Stomach (tissue), 9 donors: ENCODE measurements around the gene P2RX6. TPM values are rescaled to one million over a fixed set of nuclear protein-coding genes. Genes with fewer than 3 reads are reported as not detected.

Experiments used
- DNase-seq, 2 donors: peaks; one replicate each; pipeline versions ENCODE4 v3.0.0 to v3.0.0-alpha.2; 2013 to 2019
- H3K27ac ChIP-seq, 5 donors: fragments of 200-600 bp in 4 of 5; sonication (generic) in 4 of 5; one replicate each; pipeline ENCODE4 v1.5.1; 2013 to 2019; ENCODE audit warnings: mild to moderate bottlenecking in 1 of 5, moderate library complexity in 1 of 5
- H3K27me3 ChIP-seq, 3 donors: fragments of 200-600 bp; sonication (generic); one replicate each; pipeline ENCODE4 v1.5.1; 2017 to 2019; ENCODE audit warnings: mixed run types in 1 of 3
- H3K36me3 ChIP-seq, 4 donors: fragments of 200-600 bp; sonication (generic); 1 replicate in 3 of 4; 2 replicates in 1 of 4; pipeline ENCODE4 v1.5.1; 2016 to 2019
- H3K4me1 ChIP-seq, 4 donors: fragments of 200-600 bp; sonication (generic); one replicate each; pipeline ENCODE4 v1.5.1; 2016 to 2019
- H3K4me3 ChIP-seq, 4 donors: fragments of 200-600 bp; sonication (generic) in 3 of 4; one replicate each; pipeline ENCODE4 v1.5.1; 2016 to 2019; ENCODE audit warnings: mild to moderate bottlenecking in 1 of 4
- H3K9me3 ChIP-seq, 4 donors: fragments of 200-600 bp; sonication (generic); one replicate each; pipeline ENCODE4 v1.5.1; 2016 to 2019
- EP300 ChIP-seq: sonication (generic); formaldehyde crosslinking; IDR thresholded peaks from one replicate; pipeline ENCODE4 v1.6.1; 2017; ENCODE audit warnings: antibody characterized with exemption
- POLR2A ChIP-seq, 4 donors: fragments of 450-650 bp; IDR thresholded peaks; one replicate each; pipeline ENCODE4 v1.6.1; 2016; ENCODE audit warnings: antibody characterized with exemption in 4 of 4, control low read depth in 2 of 4, mild to moderate bottlenecking in 1 of 4, moderate library complexity in 1 of 4
- POLR2AphosphoS5 ChIP-seq, 3 donors: sonication (generic); formaldehyde crosslinking; IDR thresholded peaks; one replicate each; pipeline ENCODE4 v1.6.1; 2016; ENCODE audit warnings: antibody characterized with exemption in 3 of 3
- WGBS, 5 donors: extraction: QIAGEN DNeasy Blood & Tissue Kit in 3 of 5; methylation state at CpG; one replicate each; pipeline versions ENCODE4 v1.1.5 to v1.1.7; 2013 to 2018; 5-methylcytosine and 5-hydroxymethylcytosine counted together
- intact Hi-C: fragments of 100-400 bp; cut with DNase I; formaldehyde crosslinking; loops from one replicate; pipeline ENCODE4 v1.15.1; 2023; ENCODE audit warnings: low total_unique reads
- polyA plus RNA-seq, 3 donors: library from polyadenylated mRNA; stranded (reverse); fragments of 200-250 nt; gene quantifications; one replicate each; pipeline ENCODE4 v1.2.3, GENCODE V29; 2013
- total RNA-seq, 5 donors: library from RNA; depleted of rRNA; stranded (reverse); fragments of >200 nt; gene quantifications; one replicate each; pipeline versions ENCODE4 v1.1.0 to v1.2.3, GENCODE V29; 2014 to 2016
- TF ChIP-seq, protein P1 (sequence below), 7 experiments: fragments of 450-650 bp in 4 of 7; fragments of 200-600 bp in 3 of 7; sonication (generic) in 3 of 7; IDR thresholded peaks; one replicate each; pipeline ENCODE4 v1.5.1; 2016 to 2019; ENCODE audit warnings: antibody characterized with exemption in 7 of 7, control low read depth in 2 of 7, mild to moderate bottlenecking in 1 of 7
- donor health status: healthy with polysubstance abuse.
- donor health status: Bipolar disorder and iron deficiency.
- donor health status: healthy.

P2RX6 gene
- total and polyA plus RNA-seq, 8 donors: 0.10 to 0.55 (median 0.31) TPM; not detected in 5

- no peaks in the 10 kb centered on the region for H3K27me3 ChIP-seq
- H3K27ac ChIP-seq: no peak overlapping the region
- 92 to 98% (median 96%) methylated on average over 19 to 29 of the region's 29 CpGs for WGBS, 5 donors
- intact Hi-C loops: no loop called here
- peaks cover 23 to 99% (median 90%) of the 10 kb centered on the region in 4 donors for H3K36me3 ChIP-seq
- TF ChIP-seq POLR2AphosphoS5 (IDR thresholded peaks at IDR 0.05): no peak
- no peak for TF ChIP-seq POLR2A (IDR thresholded peaks at IDR 0.05)
- no peak for TF ChIP-seq EP300
- TF ChIP-seq, protein P1, sequence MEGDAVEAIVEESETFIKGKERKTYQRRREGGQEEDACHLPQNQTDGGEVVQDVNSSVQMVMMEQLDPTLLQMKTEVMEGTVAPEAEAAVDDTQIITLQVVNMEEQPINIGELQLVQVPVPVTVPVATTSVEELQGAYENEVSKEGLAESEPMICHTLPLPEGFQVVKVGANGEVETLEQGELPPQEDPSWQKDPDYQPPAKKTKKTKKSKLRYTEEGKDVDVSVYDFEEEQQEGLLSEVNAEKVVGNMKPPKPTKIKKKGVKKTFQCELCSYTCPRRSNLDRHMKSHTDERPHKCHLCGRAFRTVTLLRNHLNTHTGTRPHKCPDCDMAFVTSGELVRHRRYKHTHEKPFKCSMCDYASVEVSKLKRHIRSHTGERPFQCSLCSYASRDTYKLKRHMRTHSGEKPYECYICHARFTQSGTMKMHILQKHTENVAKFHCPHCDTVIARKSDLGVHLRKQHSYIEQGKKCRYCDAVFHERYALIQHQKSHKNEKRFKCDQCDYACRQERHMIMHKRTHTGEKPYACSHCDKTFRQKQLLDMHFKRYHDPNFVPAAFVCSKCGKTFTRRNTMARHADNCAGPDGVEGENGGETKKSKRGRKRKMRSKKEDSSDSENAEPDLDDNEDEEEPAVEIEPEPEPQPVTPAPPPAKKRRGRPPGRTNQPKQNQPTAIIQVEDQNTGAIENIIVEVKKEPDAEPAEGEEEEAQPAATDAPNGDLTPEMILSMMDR (IDR thresholded peaks at IDR 0.05): no peak
- no peak for DNase-seq
- H3K9me3 ChIP-seq: no peaks in the 10 kb centered on the region
- peaks cover 0 to 4% (median 1%) of the 10 kb centered on the region in 4 donors for H3K4me1 ChIP-seq
- H3K4me3 ChIP-seq: no peak overlapping the region
Observed at GRCh38 chr22:20993304-20994127, 21.4 kb upstream of the P2RX6 start.

GRCh38 chr22:20994128-20994901 is 20.6 kb upstream of the P2RX6 start:
- intact Hi-C loops: no loop called here
- Histone ChIP-seq H3K27me3 (no peaks in the 10 kb centered on the region), H3K4me3 (no peak overlapping the region), H3K4me1 (peaks cover 0 to 12% (median 6%) of the 10 kb centered on the region in 4 donors), H3K27ac (no peak overlapping the region), H3K36me3 (peaks cover 25 to 100% (median 92%) of the 10 kb centered on the region in 4 donors), H3K9me3 (no peaks in the 10 kb centered on the region)
- WGBS, 5 donors: 79 to 92% (median 91%) methylated on average over 16 to 30 of the region's 30 CpGs
- TF ChIP-seq POLR2A (IDR thresholded peaks at IDR 0.05) (no peak), POLR2AphosphoS5 (IDR thresholded peaks at IDR 0.05) (no peak), EP300 (no peak)
- TF ChIP-seq, protein P1 (IDR thresholded peaks at IDR 0.05): no peak
- no peak for DNase-seq

DNA sequence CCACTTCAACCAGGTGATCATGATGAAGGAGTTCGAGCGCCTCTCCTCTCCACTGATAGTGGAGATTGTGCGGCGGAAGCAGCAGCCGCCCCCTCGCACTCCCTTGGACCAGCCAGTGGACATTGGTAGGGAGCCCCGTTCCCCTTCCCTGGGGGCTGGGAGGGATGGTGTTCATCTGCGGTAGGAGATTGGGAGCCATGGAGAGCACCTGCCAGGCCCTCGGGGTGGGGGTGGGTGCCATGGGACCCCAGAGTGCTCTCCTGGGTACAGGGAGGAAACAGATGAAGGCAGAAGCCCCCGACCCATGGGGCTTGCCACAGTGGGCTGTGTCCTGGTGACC is 20.1 kb upstream of the P2RX6 start:
- no peak overlapping the region for H3K4me3 ChIP-seq
- WGBS, 5 donors: 86 to 94% (median 92%) methylated on average over 8 to 10 of the region's 10 CpGs
- peaks cover 4 to 18% (median 12%) of the 10 kb centered on the region in 4 donors for H3K4me1 ChIP-seq
- intact Hi-C loops: no loop called here
- H3K27me3 ChIP-seq: no peaks in the 10 kb centered on the region
- H3K27ac ChIP-seq: no peak overlapping the region
- TF ChIP-seq, protein P1 (IDR thresholded peaks at IDR 0.05): no peak
- TF ChIP-seq POLR2AphosphoS5 (IDR thresholded peaks at IDR 0.05) (no peak), POLR2A (IDR thresholded peaks at IDR 0.05) (no peak), EP300 (no peak)
- peaks cover 31 to 100% (median 98%) of the 10 kb centered on the region in 4 donors for H3K36me3 ChIP-seq
- H3K9me3 ChIP-seq: no peaks in the 10 kb centered on the region
- DNase-seq: no peak

DNA sequence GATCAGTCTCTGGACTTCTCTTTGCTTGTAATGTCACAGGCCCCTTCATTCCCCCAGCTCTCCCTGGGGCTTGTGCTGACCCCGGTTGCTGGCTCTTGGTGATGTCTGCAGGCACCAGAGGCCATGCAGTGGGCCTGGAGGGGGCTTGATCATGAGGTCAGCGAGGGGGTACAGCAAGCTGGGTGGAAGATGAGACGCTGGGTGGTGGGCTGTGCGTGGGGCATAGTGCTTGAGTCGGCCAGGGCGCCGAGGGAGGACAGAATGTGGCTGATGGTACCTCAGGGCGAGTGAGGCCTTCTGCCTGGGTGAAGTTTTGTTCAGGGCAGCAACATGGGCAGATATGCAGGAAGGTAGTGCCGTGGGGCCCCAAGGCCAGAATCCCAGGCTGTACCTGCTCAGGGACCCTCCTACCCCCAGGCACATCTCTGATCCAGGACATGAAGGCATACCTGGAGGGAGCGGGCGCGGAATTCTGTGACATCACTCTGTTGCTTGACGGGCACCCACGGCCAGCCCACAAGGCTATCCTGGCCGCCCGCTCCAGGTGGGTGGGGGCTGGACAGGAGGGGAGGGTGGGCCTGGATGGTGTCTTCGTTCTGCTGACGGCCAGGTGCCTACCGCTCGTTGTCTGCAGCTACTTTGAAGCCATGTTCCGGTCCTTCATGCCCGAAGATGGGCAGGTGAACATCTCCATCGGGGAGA is 19.5 kb upstream of the P2RX6 start:
- DNase-seq: no peak
- Histone ChIP-seq H3K4me1 (peaks cover 10 to 24% (median 18%) of the 10 kb centered on the region in 4 donors), H3K9me3 (no peaks in the 10 kb centered on the region), H3K36me3 (peaks cover 34 to 100% (median 99%) of the 10 kb centered on the region in 4 donors), H3K27ac (no peak overlapping the region), H3K27me3 (no peaks in the 10 kb centered on the region), H3K4me3 (no peak overlapping the region)
- intact Hi-C loops: no loop called here
- 85 to 93% (median 91%) methylated on average over 14 to 23 of the region's 23 CpGs for WGBS, 5 donors
- TF ChIP-seq POLR2AphosphoS5 (IDR thresholded peaks at IDR 0.05) (no peak), EP300 (no peak)
